ENCODE measurements around the gene BMAL1. TPM values are rescaled to one million over a fixed set of nuclear protein-coding genes. Genes with fewer than 3 reads are reported as not detected.

BMAL1 gene
- polyA plus RNA-seq, 3 donors, result 10.2 to 43.4 (median 11.5) TPM

DNA sequence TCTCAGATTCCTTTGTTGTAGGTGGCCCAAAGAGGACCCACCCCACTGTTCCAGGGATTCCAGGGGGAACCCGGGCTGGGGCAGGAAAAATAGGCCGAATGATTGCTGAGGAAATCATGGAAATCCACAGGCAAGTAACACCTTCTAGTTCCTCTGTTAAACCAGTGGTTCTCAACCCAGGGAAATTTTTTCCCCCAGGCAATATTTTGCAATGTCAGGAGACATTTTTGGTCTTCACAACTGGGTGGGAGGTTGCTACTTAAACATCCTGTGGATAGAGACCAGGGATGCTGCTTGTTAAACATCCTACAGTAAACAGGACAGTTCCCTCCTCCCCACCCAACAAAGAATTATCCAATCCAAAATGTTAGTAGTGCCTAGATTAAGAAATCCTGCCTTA lies 100.7 kb downstream of the BMAL1 start:
- H3K4me3 Mint-ChIP-seq, result no peak overlapping the region
- Histone ChIP-seq H3K9me3 (replicated peaks in 1 of 2; ENCODE audit: control insufficient read depth in 1 of 2, insufficient read depth in 1 of 2, low read length in 2 of 2) (no peaks in the 10 kb centered on the region), H3K4me1 (ENCODE audit: control insufficient read depth in 1 of 2, insufficient read depth in 2 of 2, low read length in 2 of 2) (no peaks in the 10 kb centered on the region), H4K20me1 (ENCODE audit: insufficient read depth, low read length) (peaks cover 6% of the 10 kb centered on the region), H2AFZ (ENCODE audit: insufficient read depth, low read depth, low read length, poor library complexity, severe bottlenecking) (no peak overlapping the region), H3K9ac (ENCODE audit: insufficient read depth, low read length, poor library complexity, severe bottlenecking) (no peak overlapping the region), H3K27me3 (ENCODE audit: control insufficient read depth in 2 of 2, insufficient read depth in 2 of 2, low read length in 2 of 2) (no peaks in the 10 kb centered on the region), H3K4me2 (replicated peaks; ENCODE audit: extremely low read depth, low read length, poor library complexity, severe bottlenecking) (no peak overlapping the region), H3K36me3 (replicated peaks in 1 of 2; ENCODE audit: control insufficient read depth in 1 of 2, insufficient read depth in 2 of 2, low read length in 2 of 2) (peaks cover 95 to 100% of the 10 kb centered on the region in 2 donors), H3K79me2 (ENCODE audit: insufficient read depth, low read length) (no peaks in the 10 kb centered on the region), H3K27ac (ENCODE audit: low read depth in 1 of 2, low read length in 2 of 2) (no peak overlapping the region), H3K4me3 (replicated peaks in 1 of 3; ENCODE audit: low read depth in 2 of 3, low read length in 3 of 3) (no peak overlapping the region)
- no peak overlapping the region for H3K27ac Mint-ChIP-seq
- intact Hi-C loops (cut with micrococcal nuclease), result no loop called here
- H3K4me1 Mint-ChIP-seq, result peaks cover 5% of the 10 kb centered on the region
- TF ChIP-seq CTCF (IDR thresholded peaks at IDR 0.05), result no peak
- no CpG with 5 or more reads among the region's 2 CpGs for WGBS (ENCODE audit: insufficient coverage)
- H3K36me3 Mint-ChIP-seq, result peaks cover 95 to 96% of the 10 kb centered on the region in 2 donors
- peaks cover 0 to 2% (median 0%) of the 10 kb centered on the region in 7 donors for H3K9me3 Mint-ChIP-seq
- no peaks in the 10 kb centered on the region for H3K27me3 Mint-ChIP-seq (ENCODE audit: low read depth in 3 of 3)
- DNase-seq, result no peak

- no peak for DNase-seq
- H3K79me2 ChIP-seq (ENCODE audit: insufficient read depth, low read length), result no peaks in the 10 kb centered on the region
- no peak overlapping the region for H3K9ac ChIP-seq (ENCODE audit: insufficient read depth, low read length, poor library complexity, severe bottlenecking)
- no peak overlapping the region for H3K4me3 ChIP-seq (replicated peaks in 1 of 3; ENCODE audit: low read depth in 2 of 3, low read length in 3 of 3)
- no peak overlapping the region for H3K4me2 ChIP-seq (replicated peaks; ENCODE audit: extremely low read depth, low read length, poor library complexity, severe bottlenecking)
- Mint-ChIP-seq H3K4me3 (no peak overlapping the region), H3K4me1 (peaks cover 5% of the 10 kb centered on the region), H3K9me3 (peaks cover 0 to 2% (median 0%) of the 10 kb centered on the region in 7 donors), H3K27ac (peak overlapping the region in 3 of 7 donors; percentile 15 to 75 (median 18)), H3K27me3 (ENCODE audit: low read depth in 3 of 3) (no peaks in the 10 kb centered on the region), H3K36me3 (peaks cover 87 to 90% of the 10 kb centered on the region in 2 donors)
- H3K9me3 ChIP-seq (replicated peaks in 1 of 2; ENCODE audit: control insufficient read depth in 1 of 2, insufficient read depth in 1 of 2, low read length in 2 of 2), result no peaks in the 10 kb centered on the region
- no peak for TF ChIP-seq CTCF (IDR thresholded peaks at IDR 0.05)
- H3K27ac ChIP-seq (ENCODE audit: low read depth in 1 of 2, low read length in 2 of 2), result no peak overlapping the region
- no peaks in the 10 kb centered on the region for H3K27me3 ChIP-seq (ENCODE audit: control insufficient read depth in 2 of 2, insufficient read depth in 2 of 2, low read length in 2 of 2)
- intact Hi-C loops (cut with micrococcal nuclease), result no loop called here
- H2AFZ ChIP-seq (ENCODE audit: insufficient read depth, low read depth, low read length, poor library complexity, severe bottlenecking), result no peak overlapping the region
- peaks cover 13% of the 10 kb centered on the region for H4K20me1 ChIP-seq (ENCODE audit: insufficient read depth, low read length)
- no peaks in the 10 kb centered on the region for H3K4me1 ChIP-seq (ENCODE audit: control insufficient read depth in 1 of 2, insufficient read depth in 2 of 2, low read length in 2 of 2)
- WGBS (ENCODE audit: insufficient coverage), result 90% methylated on average over 2 of the region's 2 CpGs
- H3K36me3 ChIP-seq (replicated peaks in 1 of 2; ENCODE audit: control insufficient read depth in 1 of 2, insufficient read depth in 2 of 2, low read length in 2 of 2), result peaks cover 86 to 98% of the 10 kb centered on the region in 2 donors
Measured at GRCh38 chr11:13380731-13381130, 103.1 kb downstream of the BMAL1 start.

Measured in CD14-positive monocyte (primary cell).